Measurements from ENCODE around the gene MVP.

MVP gene

GRCh38 chr16:29894352-29894751, 74.1 kb downstream of the MVP start:
- intact Hi-C loops (cut with micrococcal nuclease): no loop called here
- Mint-ChIP-seq H3K27me3 (peaks cover 30% of the 10 kb centered on the region), H3K9me3 (no peaks in the 10 kb centered on the region)

GRCh38 chr16:29896841-29897240, 76.6 kb downstream of the MVP start:
- intact Hi-C loops (cut with micrococcal nuclease): no loop called here
- H3K27ac Mint-ChIP-seq: no peak overlapping the region
- no peak overlapping the region for H3K4me3 Mint-ChIP-seq
- no peaks in the 10 kb centered on the region for H3K9me3 Mint-ChIP-seq
- peaks cover 46% of the 10 kb centered on the region for H3K27me3 Mint-ChIP-seq
- H3K4me1 Mint-ChIP-seq (ENCODE audit: low read depth): peaks cover 18% of the 10 kb centered on the region
- H3K36me3 Mint-ChIP-seq (ENCODE audit: low read depth): no peaks in the 10 kb centered on the region

More at GRCh38 chr16:29894352-29894751, 74.1 kb downstream of the MVP start:
- H3K27ac Mint-ChIP-seq: no peak overlapping the region
- no peak overlapping the region for H3K4me3 Mint-ChIP-seq
- H3K36me3 Mint-ChIP-seq (ENCODE audit: low read depth): no peaks in the 10 kb centered on the region
- H3K4me1 Mint-ChIP-seq (ENCODE audit: low read depth): peaks cover 11% of the 10 kb centered on the region

DNA sequence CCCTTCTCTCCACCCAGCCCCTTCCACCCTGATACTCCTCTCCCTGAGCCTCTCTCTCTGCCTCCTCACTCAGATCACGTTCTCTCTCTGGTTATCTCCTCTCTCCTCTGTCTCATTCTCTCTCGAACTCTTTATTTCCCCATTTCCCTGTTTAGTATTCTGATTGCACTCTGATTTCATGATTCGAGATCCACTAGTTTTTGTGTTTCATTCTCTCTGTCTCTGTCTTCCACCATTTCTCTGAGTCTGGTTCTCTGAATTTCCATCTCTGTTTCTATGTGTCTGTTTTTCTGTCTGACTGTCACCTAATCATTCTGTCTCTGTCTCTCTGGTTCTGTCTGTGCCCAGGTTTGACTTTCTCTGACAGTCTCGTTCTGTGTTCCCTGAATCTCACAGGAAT, 77.1 kb downstream of the MVP start:
- H3K36me3 Mint-ChIP-seq (ENCODE audit: low read depth): no peaks in the 10 kb centered on the region
- intact Hi-C loops (cut with micrococcal nuclease): no loop called here
- H3K9me3 Mint-ChIP-seq: no peaks in the 10 kb centered on the region
- H3K4me1 Mint-ChIP-seq (ENCODE audit: low read depth): peaks cover 13% of the 10 kb centered on the region
- H3K27ac Mint-ChIP-seq: no peak overlapping the region
- no peak overlapping the region for H3K4me3 Mint-ChIP-seq
- H3K27me3 Mint-ChIP-seq: peaks cover 51% of the 10 kb centered on the region

Measured in dendritic cell treated with granulocyte-macrophage colony-stimulating factor and Interleukin-4, amounts not matched to agents 40 ng/mL and 50 ng/mL, for 4 days (primary cell).